ENCODE data around the gene OR4K5. TPM values are rescaled to one million over a fixed set of nuclear protein-coding genes. Genes with fewer than 3 reads are reported as not detected.

The OR4K5 gene
- total RNA-seq, result not detected

- TF ChIP-seq POLR2A (IDR thresholded peaks at IDR 0.05) (no peak), POLR2AphosphoS5 (IDR thresholded peaks at IDR 0.05) (no peak), CTCF (IDR thresholded peaks at IDR 0.05) (no peak)
- Histone ChIP-seq H3K9me3 (no peaks in the 10 kb centered on the region), H3K27me3 (no peaks in the 10 kb centered on the region), H3K36me3 (no peaks in the 10 kb centered on the region), H3K4me3 (no peak within 1 kb of the TSS), H3K27ac (no peak within 1 kb of the TSS), H3K4me1 (no peaks in the 10 kb centered on the region)
- DNase-seq (ENCODE audit: low spot score in 2 of 2), result no peak
- intact Hi-C loops (cut with DNase I; ENCODE audit: low total_unique reads), result no loop called here
These were observed at the start of gene OR4K5 for GRCh38 chr14:19920021-19920657. TSS of gene OR4K5 (plus strand) at chr14:19920607. CDS start at chr14:19920607, 0 bp downstream.

GRCh38 chr14:19873178-19873577, 47.2 kb upstream of the OR4K5 start:
- H3K27ac ChIP-seq, result no peak overlapping the region
- no peak for TF ChIP-seq CTCF (IDR thresholded peaks at IDR 0.05)
- TF ChIP-seq POLR2A (IDR thresholded peaks at IDR 0.05), result no peak
- no peak for TF ChIP-seq POLR2AphosphoS5 (IDR thresholded peaks at IDR 0.05)
- no peak for DNase-seq (ENCODE audit: low spot score in 2 of 2)
- no peaks in the 10 kb centered on the region for H3K4me1 ChIP-seq
- intact Hi-C loops (cut with DNase I; ENCODE audit: low total_unique reads), result no loop called here
- no peak overlapping the region for H3K4me3 ChIP-seq
- H3K27me3 ChIP-seq, result no peaks in the 10 kb centered on the region
- H3K9me3 ChIP-seq, result no peaks in the 10 kb centered on the region
- no peaks in the 10 kb centered on the region for H3K36me3 ChIP-seq

GRCh38 chr14:19874842-19875241, 45.6 kb upstream of the OR4K5 start, which contains the start of gene OR4K2:
TSS of gene OR4K2 (plus strand) at chr14:19875142. CDS start at chr14:19876268, 1,126 bp downstream.
- no peaks in the 10 kb centered on the region for H3K9me3 ChIP-seq
- intact Hi-C loops (cut with DNase I; ENCODE audit: low total_unique reads), result no loop called here
- TF ChIP-seq POLR2A (IDR thresholded peaks at IDR 0.05), result no peak
- TF ChIP-seq POLR2AphosphoS5 (IDR thresholded peaks at IDR 0.05), result no peak
- no peak for TF ChIP-seq CTCF (IDR thresholded peaks at IDR 0.05)
- no peak within 1 kb of the TSS for H3K27ac ChIP-seq
- no peak within 1 kb of the TSS for H3K4me3 ChIP-seq
- H3K4me1 ChIP-seq, result no peaks in the 10 kb centered on the region
- no peaks in the 10 kb centered on the region for H3K27me3 ChIP-seq
- DNase-seq (ENCODE audit: low spot score in 2 of 2), result no peak
- no peaks in the 10 kb centered on the region for H3K36me3 ChIP-seq

GRCh38 chr14:19878029-19878642, 42.3 kb upstream of the OR4K5 start:
- Histone ChIP-seq H3K4me3 (no peak overlapping the region), H3K27me3 (no peaks in the 10 kb centered on the region), H3K9me3 (no peaks in the 10 kb centered on the region), H3K27ac (no peak overlapping the region), H3K4me1 (no peaks in the 10 kb centered on the region), H3K36me3 (no peaks in the 10 kb centered on the region)
- intact Hi-C loops (cut with DNase I; ENCODE audit: low total_unique reads), result no loop called here
- TF ChIP-seq CTCF (IDR thresholded peaks at IDR 0.05) (peak in 1 of 3 donors; percentile 20), POLR2A (IDR thresholded peaks at IDR 0.05) (no peak), POLR2AphosphoS5 (IDR thresholded peaks at IDR 0.05) (no peak)
- no peak for DNase-seq (ENCODE audit: low spot score in 2 of 2)

GRCh38 chr14:19895282-19895681, 25.1 kb upstream of the OR4K5 start:
- Histone ChIP-seq H3K27me3 (no peaks in the 10 kb centered on the region), H3K4me1 (no peaks in the 10 kb centered on the region), H3K36me3 (no peaks in the 10 kb centered on the region), H3K4me3 (no peak overlapping the region), H3K9me3 (peaks cover 28 to 84% of the 10 kb centered on the region in 2 donors), H3K27ac (no peak overlapping the region)
- no peak for DNase-seq (ENCODE audit: low spot score in 2 of 2)
- TF ChIP-seq POLR2A (IDR thresholded peaks at IDR 0.05) (no peak), CTCF (IDR thresholded peaks at IDR 0.05) (no peak), POLR2AphosphoS5 (IDR thresholded peaks at IDR 0.05) (no peak)
- intact Hi-C loops (cut with DNase I; ENCODE audit: low total_unique reads), result no loop called here
